ENCODE measurements around the gene LINGO3. TPM values are rescaled to one million over a fixed set of nuclear protein-coding genes. Genes with fewer than 3 reads are reported as not detected.

LINGO3 gene
- total RNA-seq, 2 donors from 2014 or later = 0.20 to 1.0 TPM

DNA sequence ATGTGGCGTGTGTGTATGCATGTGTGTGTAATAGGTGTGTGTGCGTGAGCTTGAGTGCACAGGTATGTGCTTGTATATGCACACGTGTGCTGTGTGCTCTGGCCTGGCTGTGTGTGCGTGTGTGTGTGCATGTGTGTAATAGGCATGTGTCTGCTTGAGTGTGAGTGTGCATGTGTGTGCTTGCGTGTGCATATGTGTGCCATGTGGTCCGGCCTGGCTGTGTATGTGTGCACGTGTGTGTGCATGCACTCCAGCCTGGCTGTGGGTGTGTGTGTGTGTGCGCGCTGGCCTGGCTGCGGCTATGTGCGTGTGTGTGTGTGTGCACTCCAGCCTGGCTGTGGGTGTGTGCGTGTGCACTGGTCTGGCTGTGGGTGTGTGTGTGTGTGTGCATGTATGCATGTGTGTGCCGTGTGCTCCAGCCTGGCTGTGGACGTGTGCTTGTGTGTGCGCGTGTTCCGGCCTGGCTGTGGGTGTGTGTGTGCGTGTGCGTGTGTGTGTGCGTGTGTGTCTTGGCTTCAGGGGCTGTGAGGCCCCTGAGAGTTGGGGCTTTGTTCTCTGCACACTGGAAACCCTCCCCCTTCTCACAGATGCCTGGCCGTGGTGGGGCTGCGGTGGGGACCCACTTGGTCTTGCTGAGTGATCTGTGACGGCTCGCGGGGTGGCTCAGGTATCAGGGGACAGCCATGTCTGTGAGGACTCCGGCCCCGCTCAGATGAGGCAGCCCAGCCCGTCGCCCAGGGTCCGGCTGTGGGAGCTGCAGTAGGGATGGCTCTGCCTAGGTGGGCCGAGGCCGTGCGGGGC, 28.8 kb upstream of the LINGO3 start:
- no peak for TF ChIP-seq CTCF (conservative IDR thresholded peaks at IDR 0.05)
- H3K4me3 Mint-ChIP-seq = no peak overlapping the region
- H3K4me1 Mint-ChIP-seq = no peaks in the 10 kb centered on the region
- Histone ChIP-seq H3K9me3 (ENCODE audit: control insufficient read depth, low read length) (no peaks in the 10 kb centered on the region), H3K4me3 (ENCODE audit: low read length) (no peak overlapping the region), H3K9ac (ENCODE audit: extremely low read depth, low read length, poor library complexity, severe bottlenecking) (no peak overlapping the region), H3K4me1 (ENCODE audit: control insufficient read depth, insufficient read depth, low read length) (no peaks in the 10 kb centered on the region), H3K27ac (ENCODE audit: low read depth, low read length) (peak overlapping the region; percentile 89), H3K36me3 (ENCODE audit: control insufficient read depth, insufficient read depth, low read length) (peaks cover 21% of the 10 kb centered on the region), H3K27me3 (ENCODE audit: control insufficient read depth, insufficient read depth, low read length, poor library complexity, severe bottlenecking) (no peaks in the 10 kb centered on the region)
- peaks cover 8% of the 10 kb centered on the region for H3K9me3 Mint-ChIP-seq
- peaks cover 23% of the 10 kb centered on the region for H3K36me3 Mint-ChIP-seq (ENCODE audit: low read depth)
- WGBS, 2 experiments (ENCODE audit: insufficient coverage in 1 of 2, insufficient read length in 1 of 2) = 92% methylated on average over 15 to 31 of the region's 33 CpGs
- no peak for DNase-seq
- no peaks in the 10 kb centered on the region for H3K27me3 Mint-ChIP-seq (ENCODE audit: insufficient read depth)
- peak overlapping the region; percentile 22 for H3K27ac Mint-ChIP-seq

DNA sequence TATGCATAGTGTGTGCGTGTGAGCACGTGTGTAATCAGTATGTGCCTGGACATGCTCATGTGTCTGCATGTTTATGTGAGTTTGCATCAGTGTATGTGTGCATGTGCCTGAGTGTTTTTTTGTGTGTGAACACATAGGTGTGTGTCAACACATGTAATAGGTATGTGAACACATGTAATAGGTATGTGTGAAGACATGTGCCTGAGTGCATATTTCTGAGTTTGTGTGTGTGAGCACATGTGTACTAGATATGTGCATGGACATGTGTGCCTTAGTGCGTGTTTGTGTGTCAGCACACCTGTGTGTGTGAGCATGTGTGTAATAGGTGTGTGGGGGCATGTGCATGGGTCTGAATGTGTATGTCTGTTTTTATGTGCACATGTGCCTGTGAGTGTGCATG, 27.9 kb upstream of the LINGO3 start:
- Histone ChIP-seq H3K4me1 (ENCODE audit: control insufficient read depth, insufficient read depth, low read length) (peaks cover 1% of the 10 kb centered on the region), H3K9me3 (ENCODE audit: control insufficient read depth, low read length) (no peaks in the 10 kb centered on the region), H3K27ac (ENCODE audit: low read depth, low read length) (no peak overlapping the region), H3K4me3 (ENCODE audit: low read length) (no peak overlapping the region), H3K36me3 (ENCODE audit: control insufficient read depth, insufficient read depth, low read length) (peaks cover 18% of the 10 kb centered on the region), H3K27me3 (ENCODE audit: control insufficient read depth, insufficient read depth, low read length, poor library complexity, severe bottlenecking) (no peaks in the 10 kb centered on the region), H3K9ac (ENCODE audit: extremely low read depth, low read length, poor library complexity, severe bottlenecking) (no peak overlapping the region)
- Mint-ChIP-seq H3K4me3 (no peak overlapping the region), H3K4me1 (peaks cover 7% of the 10 kb centered on the region), H3K36me3 (ENCODE audit: low read depth) (peaks cover 20% of the 10 kb centered on the region), H3K27me3 (ENCODE audit: insufficient read depth) (no peaks in the 10 kb centered on the region), H3K9me3 (peaks cover 8% of the 10 kb centered on the region), H3K27ac (no peak overlapping the region)
- 94 to 98% methylated on average over 3 of the region's 3 CpGs for WGBS, 2 experiments (ENCODE audit: insufficient coverage in 1 of 2, insufficient read length in 1 of 2)
- TF ChIP-seq CTCF (conservative IDR thresholded peaks at IDR 0.05) = no peak
- no peak for DNase-seq

DNA sequence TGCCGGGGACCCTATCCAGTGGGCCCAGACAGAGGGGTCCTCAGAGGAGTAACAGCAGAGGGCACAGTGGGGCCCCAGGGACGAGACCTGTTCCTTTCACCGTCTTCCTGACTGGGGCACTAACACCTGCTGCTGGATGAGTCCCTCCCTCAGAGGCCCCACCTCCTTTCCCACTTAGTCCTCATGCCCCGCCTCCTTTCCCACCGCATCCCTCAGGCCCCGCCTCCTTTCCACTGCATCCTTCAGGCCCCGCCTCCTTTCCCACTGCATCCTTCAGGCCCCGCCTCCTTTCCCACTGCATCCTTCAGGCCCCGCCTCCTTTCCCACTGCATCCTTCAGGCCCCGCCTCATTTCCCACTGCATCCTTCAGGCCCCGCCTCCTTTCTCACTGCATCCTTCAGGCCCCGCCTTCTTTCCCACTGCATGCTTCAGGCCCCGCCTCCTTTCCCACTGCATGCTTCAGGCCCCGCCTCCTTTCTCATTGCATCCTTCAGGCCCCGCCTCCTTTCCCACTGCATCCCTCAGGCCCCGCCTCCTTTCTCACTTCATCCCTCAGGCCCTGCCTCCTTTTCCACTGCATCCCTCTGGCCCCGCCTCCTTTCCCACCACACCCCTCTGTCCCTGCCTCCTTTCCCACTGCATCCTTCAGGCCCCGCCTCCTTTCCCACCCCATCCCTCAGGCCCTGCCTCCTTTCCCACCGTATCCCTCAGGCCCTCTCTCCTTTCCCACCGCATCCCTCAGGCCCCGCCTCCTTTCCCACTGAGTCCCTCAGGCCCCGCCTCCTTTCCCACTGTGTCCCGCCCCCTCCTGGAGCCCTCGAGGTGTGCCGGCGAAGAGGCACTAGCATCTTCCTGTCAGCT, 27.3 kb upstream of the LINGO3 start:
- H3K9ac ChIP-seq (ENCODE audit: extremely low read depth, low read length, poor library complexity, severe bottlenecking) = no peak overlapping the region
- no peak overlapping the region for H3K27ac Mint-ChIP-seq
- no peak overlapping the region for H3K4me3 ChIP-seq (ENCODE audit: low read length)
- no peak overlapping the region for H3K4me3 Mint-ChIP-seq
- H3K36me3 ChIP-seq (ENCODE audit: control insufficient read depth, insufficient read depth, low read length) = peaks cover 18% of the 10 kb centered on the region
- H3K9me3 ChIP-seq (ENCODE audit: control insufficient read depth, low read length) = no peaks in the 10 kb centered on the region
- peaks cover 8% of the 10 kb centered on the region for H3K9me3 Mint-ChIP-seq
- peaks cover 20% of the 10 kb centered on the region for H3K36me3 Mint-ChIP-seq (ENCODE audit: low read depth)
- no peaks in the 10 kb centered on the region for H3K27me3 ChIP-seq (ENCODE audit: control insufficient read depth, insufficient read depth, low read length, poor library complexity, severe bottlenecking)
- no peak for TF ChIP-seq CTCF (conservative IDR thresholded peaks at IDR 0.05)
- 91 to 93% methylated on average over 17 to 26 of the region's 26 CpGs for WGBS, 2 experiments (ENCODE audit: insufficient coverage in 1 of 2, insufficient read length in 1 of 2)
- H3K27me3 Mint-ChIP-seq (ENCODE audit: insufficient read depth) = no peaks in the 10 kb centered on the region
- no peak for DNase-seq
- peaks cover 4% of the 10 kb centered on the region for H3K4me1 ChIP-seq (ENCODE audit: control insufficient read depth, insufficient read depth, low read length)
- H3K27ac ChIP-seq (ENCODE audit: low read depth, low read length) = no peak overlapping the region
- H3K4me1 Mint-ChIP-seq = peaks cover 13% of the 10 kb centered on the region
